Fibroblast of the aortic adventitia (primary cell): ENCODE results near the gene LTBR. TPM values are rescaled to one million over a fixed set of nuclear protein-coding genes. Genes with fewer than 3 reads are reported as not detected.

Source experiments
- DNase-seq: peaks from one replicate; pipeline ENCODE4 v3.0.0-alpha.2; 2010; ENCODE audit warnings: low read depth
- H3K4me3 ChIP-seq: 2 replicates; pipeline ENCODE4 v1.5.1; 2011; ENCODE audit warnings: low read depth, mild to moderate bottlenecking, control low read depth, low read length, moderate library complexity
- CTCF ChIP-seq: IDR thresholded peaks from 2 replicates; pipeline ENCODE4 v1.5.1; 2011; ENCODE audit warnings: mild to moderate bottlenecking, low read length, control low read depth, inconsistent platforms; ENCODE audit not compliant: insufficient read depth
- total RNA-seq: library from RNA; depleted of rRNA; stranded (reverse); fragments of >200 nt; gene quantifications from 2 replicates; pipeline ENCODE4 v1.2.3, GENCODE V29; 2012; ENCODE audit warnings: low replicate concordance

Gene LTBR
- total RNA-seq: 71.8 and 93.7 TPM in 2 replicates

DNA sequence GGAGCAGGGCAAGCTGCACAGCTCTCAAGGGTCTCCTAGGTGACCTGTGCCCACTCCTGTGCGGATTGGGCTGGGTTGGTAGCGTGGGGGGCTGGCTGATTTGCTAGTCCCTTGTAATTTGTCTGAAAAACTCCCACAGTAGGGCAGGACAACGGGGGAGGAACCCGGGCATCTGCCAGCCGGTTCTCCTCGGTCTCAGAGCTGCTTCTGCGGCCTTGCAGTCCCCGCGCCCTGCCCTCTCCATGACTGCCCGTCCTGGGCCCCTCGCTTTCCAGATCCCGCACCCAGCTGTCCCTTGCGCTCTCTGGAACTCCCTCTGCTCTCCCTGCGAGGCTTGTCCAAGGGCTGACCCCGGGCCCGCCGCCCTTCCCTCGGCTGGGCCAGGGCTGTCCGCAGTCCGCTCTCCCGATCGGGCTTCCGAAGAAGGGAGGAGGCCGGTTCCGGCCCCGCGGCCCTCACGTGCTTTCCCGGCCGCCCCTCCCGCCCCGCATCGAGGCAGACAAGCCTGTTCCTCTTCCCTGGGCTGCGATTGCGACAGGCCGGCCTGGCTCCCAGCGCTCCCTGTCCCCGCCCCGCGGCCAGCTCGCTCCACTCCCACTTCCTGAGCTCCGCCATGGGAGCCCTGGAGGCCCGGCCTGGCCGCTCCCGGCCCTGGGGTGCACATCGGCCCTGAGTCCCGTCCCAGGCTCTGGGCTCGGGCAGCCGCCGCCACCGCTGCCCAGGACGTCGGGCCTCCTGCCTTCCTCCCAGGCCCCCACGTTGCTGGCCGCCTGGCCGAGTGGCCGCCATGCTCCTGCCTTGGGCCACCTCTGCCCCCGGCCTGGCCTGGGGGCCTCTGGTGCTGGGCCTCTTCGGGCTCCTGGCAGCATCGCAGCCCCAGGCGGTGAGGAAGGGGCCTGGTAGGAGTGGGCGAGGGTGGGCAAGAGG, at the start of gene LTBR:
LTBR (plus strand) TSS at position 591 of the 927 bp plus-strand sequence; CDS start at position 788, 197 bp downstream.
- peak; percentile 17 for TF ChIP-seq CTCF
- DNase-seq: peak; percentile 92
- peak within 1 kb of the TSS; percentile 83 for H3K4me3 ChIP-seq

DNA sequence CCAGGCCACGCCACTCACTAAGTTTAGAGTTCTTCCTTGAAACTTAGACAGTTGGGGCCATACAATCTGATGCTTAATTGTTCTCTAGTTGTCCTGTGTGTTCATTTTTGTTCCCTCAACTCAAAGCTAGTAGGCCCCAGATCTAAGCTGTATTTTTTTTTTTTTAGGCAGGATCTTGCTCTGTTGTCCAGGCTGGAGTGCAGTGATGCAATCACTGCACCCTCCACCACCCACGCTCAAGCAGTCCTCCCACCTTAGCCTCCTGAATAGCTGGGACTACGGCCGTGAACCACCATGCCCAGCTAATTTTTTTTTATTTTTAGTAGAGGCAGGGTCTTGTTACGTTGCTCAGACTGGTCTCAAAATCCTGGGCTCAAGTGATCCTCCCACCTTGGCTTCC, 49.6 kb upstream of the LTBR start:
- TF ChIP-seq CTCF: no peak
- H3K4me3 ChIP-seq: no peak overlapping the region
- DNase-seq: no peak

GRCh38 chr12:6334940-6335450, 49.0 kb upstream of the LTBR start:
- peak; percentile 23 for DNase-seq
- peak overlapping the region; percentile 63 for H3K4me3 ChIP-seq
- TF ChIP-seq CTCF: no peak

GRCh38 chr12:6335451-6336078, 48.4 kb upstream of the LTBR start:
- peak; percentile 62 for TF ChIP-seq CTCF
- peak; percentile 83 for DNase-seq
- H3K4me3 ChIP-seq: peak overlapping the region; percentile 63

DNA sequence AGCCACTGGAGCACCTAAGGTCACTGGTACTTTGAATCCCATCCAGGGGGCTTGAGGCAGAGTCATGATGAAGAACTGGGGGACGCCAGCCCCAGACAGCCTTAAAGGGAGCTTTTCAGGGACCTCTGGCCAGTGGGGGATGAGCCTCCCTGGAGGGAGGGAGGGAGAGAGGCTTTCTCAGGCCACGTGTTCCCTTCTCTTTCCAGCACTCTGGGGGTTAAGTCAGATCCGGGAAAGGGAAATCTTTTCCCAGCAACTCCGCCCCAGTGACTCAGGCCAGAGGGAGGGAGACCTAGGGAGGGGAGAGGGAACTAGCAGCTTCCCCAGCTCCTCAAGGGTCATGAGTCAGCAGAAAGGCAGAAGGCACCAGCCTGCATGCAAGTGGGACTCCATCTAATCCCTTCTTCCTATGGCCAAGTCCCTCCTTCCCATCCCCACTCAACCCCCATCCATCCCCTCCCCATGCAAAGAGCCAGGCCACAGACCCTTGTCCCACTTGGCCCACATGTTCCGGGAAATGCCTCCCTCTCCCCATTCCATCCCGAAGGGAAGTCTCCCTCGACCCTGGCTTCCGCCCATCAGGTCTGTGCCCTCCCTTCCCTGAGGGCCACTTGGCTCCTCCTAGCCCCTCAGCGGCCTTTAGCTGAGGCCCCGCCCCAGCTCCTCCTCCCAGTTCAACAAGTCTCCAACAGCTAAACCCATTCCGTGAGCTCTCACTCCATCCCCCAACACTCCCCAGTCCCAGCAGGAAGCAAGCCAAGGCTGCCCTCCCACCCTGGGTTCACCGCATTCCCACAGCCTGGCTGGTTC, 47.7 kb upstream of the LTBR start:
- DNase-seq: peak; percentile 100
- no peak for TF ChIP-seq CTCF
- H3K4me3 ChIP-seq: peak overlapping the region; percentile 100
